Measurements from ENCODE around the gene JAKMIP3.

DNA sequence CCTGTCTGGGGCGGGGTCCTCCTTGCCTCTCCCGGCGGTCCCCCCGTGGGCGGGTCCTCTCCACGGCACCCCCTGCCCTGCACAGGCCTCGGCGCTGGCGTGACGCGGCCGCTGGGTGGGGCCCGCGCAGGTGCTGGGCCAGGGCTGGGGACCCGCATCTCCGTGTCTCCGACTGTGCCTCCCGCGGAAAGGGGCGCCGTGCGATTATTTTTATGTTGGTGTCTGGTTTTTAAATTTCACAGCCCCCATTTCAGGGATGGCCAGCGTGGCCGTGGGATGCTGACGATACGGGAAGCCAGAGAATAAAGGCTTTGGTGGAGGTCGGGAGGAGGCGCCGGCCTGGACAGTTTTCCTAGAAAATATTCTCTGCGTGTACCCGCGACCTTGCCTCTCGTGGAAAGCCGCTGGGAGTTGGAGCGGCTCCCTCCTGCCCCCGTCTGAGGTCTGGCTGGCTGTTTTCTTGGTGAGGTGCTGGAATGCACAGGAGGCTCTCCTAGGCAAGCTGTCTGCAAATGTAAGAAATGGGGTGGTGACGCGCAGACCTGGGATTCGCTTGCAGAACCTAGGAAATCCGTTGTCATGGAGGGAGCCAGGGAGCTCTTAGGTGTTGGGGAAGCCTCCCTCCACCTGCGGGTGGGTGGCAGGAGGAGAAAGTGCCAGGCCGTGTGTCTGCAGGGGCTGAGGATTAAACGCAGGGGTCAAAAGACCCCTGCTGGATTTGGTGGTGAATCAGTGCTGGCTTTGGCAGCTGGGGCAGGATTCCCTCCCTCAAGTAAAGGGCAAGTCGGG, 28.7 kb upstream of the JAKMIP3 start:
- no peak for TF ChIP-seq POLR2AphosphoS5 (IDR thresholded peaks at IDR 0.05)
- TF ChIP-seq, protein P1, sequence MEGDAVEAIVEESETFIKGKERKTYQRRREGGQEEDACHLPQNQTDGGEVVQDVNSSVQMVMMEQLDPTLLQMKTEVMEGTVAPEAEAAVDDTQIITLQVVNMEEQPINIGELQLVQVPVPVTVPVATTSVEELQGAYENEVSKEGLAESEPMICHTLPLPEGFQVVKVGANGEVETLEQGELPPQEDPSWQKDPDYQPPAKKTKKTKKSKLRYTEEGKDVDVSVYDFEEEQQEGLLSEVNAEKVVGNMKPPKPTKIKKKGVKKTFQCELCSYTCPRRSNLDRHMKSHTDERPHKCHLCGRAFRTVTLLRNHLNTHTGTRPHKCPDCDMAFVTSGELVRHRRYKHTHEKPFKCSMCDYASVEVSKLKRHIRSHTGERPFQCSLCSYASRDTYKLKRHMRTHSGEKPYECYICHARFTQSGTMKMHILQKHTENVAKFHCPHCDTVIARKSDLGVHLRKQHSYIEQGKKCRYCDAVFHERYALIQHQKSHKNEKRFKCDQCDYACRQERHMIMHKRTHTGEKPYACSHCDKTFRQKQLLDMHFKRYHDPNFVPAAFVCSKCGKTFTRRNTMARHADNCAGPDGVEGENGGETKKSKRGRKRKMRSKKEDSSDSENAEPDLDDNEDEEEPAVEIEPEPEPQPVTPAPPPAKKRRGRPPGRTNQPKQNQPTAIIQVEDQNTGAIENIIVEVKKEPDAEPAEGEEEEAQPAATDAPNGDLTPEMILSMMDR (IDR thresholded peaks at IDR 0.05), result no peak
- TF ChIP-seq EP300 (IDR thresholded peaks at IDR 0.05), result no peak
